ENCODE data around the gene RBPJ.
"Not testable (repeated sequence)": the region's sequence is repeated elsewhere in the genome, so short reads cannot be mapped to it uniquely, and the experiment has no call there.

RBPJ gene

DNA sequence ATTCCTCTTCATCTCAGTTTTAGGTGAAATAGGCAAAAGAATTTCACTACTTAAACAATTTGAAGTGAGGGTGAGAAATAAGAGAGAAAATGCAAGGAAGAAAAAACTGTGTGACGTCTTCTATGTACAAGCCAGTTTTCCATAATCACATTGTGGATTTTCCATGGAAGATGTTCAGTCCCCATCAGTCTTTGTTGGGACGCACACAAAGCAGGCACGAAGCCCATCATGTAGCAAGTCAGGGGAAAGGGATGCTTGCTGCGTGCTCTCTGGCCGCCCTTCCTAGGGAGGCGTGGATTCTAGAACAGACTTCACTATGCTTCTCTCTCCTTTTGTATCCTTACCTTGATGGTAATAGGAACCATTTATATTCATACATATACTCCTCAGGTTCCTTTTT lies 54.7 kb downstream of the RBPJ start:
- no peak for DNase-seq (ENCODE audit: low read depth)

DNA sequence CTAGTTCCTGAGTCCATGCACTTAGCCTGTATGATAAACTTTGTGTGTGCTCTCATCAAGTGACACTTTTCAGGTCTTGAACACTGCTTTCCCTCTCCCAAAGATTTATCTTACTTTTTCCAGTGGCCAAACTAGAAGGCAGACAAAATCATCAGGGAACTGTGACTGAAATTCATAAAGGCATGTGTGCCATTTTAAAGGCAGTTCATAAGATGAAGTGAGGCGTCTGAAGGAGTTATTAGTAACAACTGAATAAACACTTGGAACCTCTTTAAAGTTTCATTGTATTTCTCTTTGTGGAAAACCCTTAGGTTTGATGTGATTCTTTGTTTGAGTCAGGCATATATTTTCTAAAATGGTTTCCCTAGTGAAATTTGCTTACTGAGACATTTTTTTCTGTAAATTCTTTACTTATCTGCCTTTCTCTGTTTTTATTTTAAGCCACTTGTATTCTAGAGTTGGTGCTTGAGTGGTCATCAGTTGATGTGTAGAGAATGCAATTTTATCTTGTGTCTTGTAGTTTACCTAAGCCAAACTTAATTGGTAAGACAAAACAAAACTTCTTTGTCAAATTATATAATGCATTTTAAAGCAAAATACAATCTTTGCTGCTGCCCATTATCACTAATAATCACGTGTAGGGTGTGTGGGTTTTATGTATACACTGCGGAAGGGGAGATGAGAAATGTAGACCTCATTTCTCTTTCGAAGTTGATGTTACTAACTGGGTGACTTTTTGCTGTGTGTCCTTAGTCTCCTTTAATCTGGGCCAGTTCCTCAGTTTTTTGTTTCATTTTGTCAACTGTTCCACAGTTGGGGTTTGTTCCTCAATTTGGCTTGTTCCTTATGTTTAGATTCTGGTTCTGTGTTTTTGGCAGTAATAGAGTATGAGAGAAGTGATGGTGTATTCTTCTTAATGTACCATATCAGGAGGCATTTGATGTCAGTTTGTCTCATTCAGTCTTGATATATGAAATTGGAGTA lies 56.8 kb downstream of the RBPJ start:
- DNase-seq (ENCODE audit: low read depth) = no peak

DNA sequence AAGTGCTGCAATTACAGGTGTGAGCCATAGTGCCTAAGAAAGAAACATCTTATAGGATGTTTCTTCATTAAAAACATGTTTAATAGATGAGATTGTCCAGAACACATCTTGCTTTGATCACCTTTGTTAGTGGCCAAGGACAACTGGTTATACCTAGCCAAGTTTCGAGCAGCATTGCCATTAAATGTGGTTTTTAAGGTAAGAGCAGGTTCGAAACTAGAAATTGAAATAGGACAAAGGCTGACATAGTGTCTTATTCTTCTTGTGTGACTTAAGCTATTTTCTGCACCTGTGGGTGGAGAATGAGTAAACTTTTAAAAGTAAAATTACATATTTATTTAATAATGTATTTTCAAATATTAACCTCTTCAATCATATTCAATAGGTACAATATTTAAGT lies 59.0 kb downstream of the RBPJ start:
- no peak for DNase-seq (ENCODE audit: low read depth)

- DNase-seq (ENCODE audit: low read depth) = no peak
These were observed 59.9 kb downstream of the RBPJ start for GRCh38 chr4:26380740-26381139.

- DNase-seq (ENCODE audit: low read depth) = no peak
These were observed 63.7 kb downstream of the RBPJ start for GRCh38 chr4:26384380-26385057.

DNA sequence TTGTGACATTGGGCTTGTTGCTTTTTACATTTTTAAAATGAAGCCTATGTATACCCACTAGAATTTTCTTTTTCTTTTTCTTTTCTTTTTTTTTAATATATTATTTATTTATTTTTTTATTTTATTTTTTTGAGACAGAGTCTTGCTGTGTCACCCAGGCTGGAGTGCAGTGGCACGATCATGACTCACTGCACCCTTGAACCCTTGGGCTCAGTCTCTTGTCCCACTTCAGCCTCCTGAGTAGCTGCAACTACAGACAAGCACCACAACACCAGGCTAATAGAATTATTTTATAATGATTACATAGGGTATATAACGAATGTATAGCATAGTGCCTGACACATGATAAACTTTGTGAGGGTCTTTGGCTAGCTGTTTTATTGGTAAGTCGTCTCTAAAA lies 64.9 kb downstream of the RBPJ start:
- no peak for DNase-seq (ENCODE audit: low read depth)

DNA sequence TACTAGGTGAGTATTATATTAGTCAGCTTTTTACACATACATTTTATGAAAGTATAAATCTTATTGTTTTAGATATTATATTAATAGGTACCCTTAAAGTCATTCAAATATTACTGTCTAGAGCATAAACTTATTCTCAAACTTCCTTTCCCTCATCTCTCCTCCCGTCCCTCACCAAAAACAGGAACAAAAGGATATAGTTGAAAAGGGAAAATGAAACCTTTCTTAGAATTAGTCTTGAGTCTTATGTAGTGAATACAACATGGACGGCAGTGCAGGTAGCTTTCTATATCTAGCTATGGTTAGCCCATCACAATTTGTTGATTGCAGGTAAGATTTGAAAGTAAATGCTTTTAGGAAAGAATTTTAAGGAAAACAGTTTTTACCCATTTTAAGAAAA lies 65.6 kb downstream of the RBPJ start:
- DNase-seq (ENCODE audit: low read depth) = no peak

GRCh38 chr4:26388671-26389070 lies 67.9 kb downstream of the RBPJ start:
- DNase-seq (ENCODE audit: low read depth) = no peak

DNA sequence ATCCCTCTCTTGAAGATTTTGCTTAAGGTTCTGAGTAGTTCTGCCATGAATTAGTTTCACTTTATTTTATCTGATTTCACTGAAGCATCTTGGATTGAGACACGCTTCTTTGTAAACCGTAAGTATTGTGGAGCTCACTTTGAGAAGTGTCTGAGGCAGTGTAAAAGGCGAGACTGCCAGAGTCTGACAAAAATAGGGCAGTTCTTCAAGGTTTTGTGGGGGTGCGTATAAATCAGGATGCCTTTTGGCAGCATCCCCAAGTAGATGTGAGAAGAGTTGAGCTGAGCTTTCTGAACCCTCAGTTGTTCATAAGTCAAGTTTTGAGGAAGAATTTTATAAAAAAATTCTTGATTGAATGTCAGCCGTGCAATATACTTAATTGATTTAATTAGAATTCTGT lies 76.3 kb downstream of the RBPJ start:
- DNase-seq (ENCODE audit: low read depth) = no peak

DNA sequence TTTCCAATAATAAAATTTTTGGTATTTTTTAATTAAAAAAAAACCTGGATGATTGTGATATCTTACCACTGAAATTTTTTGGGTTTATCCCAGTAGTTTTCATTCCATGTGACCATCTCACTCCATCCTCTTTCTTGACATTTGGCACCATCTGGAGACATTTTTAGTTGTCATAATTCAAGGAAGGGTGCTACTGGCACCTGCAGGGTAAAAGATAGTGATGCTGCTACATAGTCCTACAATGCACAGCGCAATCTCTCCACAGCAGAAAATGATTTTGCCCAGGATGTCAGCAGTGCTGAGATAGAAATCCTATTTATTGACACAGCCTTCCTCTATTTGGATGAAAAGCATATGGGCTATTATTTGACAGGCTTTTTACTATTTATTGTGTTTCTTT lies 79.3 kb downstream of the RBPJ start:
- no peak for DNase-seq (ENCODE audit: low read depth)

DNA sequence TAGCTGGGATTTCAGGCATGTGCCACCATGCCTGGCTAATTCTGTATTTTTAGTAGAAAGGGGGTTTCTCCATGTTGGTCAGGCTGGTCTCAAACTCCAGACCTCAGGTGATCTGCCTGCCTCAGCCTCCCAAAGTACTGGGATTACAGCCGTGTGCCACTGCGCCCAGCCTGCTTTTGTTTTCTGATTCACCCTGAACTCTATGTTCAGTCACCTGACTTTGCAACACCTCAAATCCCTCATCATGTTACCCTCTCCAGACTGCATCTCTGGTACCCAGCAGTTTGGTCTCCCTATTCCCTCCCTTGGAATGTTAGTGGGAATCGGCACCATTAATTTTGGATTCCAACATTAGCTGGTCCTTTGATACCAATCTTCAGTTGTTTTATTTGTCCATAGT lies 81.2 kb downstream of the RBPJ start:
- not testable (repeated sequence) for DNase-seq (ENCODE audit: low read depth)

GRCh38 chr4:26402458-26402857 lies 81.6 kb downstream of the RBPJ start:
- DNase-seq (ENCODE audit: low read depth) = no peak

DNA sequence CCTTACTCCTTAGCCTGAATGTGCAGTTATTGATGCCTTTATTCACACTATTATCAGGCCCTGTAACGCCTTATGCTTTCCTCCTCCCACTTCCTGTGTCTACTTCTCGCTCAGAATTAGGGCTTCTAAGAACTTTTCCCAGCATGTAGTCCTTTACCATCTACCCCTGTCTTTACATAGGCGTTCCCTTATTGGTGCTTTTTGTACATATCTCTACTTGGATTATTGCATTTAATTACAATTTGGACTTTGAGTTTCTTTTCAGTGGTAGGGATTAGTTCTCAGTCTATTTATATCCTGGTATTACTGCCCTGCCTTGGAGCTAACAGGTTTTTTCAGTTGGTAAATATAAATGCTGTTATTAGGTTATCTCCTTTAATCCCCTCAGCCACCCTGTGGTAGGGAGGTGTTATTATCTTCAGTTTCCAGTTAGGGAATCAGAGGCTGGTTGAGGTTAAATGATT lies 84.0 kb downstream of the RBPJ start:
- no peak for DNase-seq (ENCODE audit: low read depth)

DNA sequence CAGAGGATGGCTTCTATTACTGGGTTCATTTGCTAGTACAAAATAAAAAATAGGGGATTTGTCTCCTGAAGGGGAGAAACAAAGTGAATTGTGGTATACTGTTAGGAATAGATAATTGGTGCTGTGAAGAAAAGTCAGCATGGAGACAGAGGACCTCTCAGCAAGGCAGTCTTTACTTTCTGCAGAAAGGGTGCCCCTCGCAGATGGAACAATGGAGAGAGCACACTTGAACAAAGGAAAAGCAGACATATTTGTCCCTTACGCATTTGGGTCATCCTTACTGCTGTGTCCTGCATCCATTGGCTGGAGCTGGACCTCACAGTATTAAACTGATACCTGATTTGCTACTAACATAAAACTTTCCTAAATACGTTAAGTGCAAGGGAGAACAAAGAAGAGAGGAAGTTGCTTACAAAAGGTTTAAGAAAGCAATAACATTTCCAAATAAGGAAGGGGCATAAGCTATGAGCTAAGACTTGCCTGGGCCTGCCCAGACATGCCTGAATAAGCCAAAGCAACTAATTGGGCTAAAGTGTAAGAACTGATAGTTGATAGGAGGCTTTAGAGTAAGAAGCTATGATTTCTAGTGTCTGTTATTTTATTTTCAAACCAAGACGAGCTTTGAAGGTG lies 85.6 kb downstream of the RBPJ start:
- no peak for DNase-seq (ENCODE audit: low read depth)

DNA sequence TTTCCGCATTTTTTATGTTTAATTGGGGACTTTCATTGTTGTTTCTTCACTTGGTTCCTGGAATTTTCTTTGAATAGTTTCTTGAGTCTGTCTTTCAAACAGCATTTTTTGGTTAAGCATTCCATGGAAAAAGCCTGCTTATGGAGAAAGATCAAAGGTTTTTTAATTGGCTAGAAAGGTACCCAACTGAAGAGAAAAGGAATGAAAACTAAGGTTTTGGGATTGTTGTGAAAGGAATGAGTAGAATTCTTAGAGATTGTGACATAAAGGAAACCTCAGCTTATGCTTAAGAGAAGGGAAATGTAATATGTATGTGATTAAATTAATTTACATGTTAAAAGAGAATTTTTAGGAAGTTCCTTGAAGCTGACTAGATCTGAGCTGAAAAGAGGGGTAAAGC lies 86.7 kb downstream of the RBPJ start:
- no peak for DNase-seq (ENCODE audit: low read depth)

DNA sequence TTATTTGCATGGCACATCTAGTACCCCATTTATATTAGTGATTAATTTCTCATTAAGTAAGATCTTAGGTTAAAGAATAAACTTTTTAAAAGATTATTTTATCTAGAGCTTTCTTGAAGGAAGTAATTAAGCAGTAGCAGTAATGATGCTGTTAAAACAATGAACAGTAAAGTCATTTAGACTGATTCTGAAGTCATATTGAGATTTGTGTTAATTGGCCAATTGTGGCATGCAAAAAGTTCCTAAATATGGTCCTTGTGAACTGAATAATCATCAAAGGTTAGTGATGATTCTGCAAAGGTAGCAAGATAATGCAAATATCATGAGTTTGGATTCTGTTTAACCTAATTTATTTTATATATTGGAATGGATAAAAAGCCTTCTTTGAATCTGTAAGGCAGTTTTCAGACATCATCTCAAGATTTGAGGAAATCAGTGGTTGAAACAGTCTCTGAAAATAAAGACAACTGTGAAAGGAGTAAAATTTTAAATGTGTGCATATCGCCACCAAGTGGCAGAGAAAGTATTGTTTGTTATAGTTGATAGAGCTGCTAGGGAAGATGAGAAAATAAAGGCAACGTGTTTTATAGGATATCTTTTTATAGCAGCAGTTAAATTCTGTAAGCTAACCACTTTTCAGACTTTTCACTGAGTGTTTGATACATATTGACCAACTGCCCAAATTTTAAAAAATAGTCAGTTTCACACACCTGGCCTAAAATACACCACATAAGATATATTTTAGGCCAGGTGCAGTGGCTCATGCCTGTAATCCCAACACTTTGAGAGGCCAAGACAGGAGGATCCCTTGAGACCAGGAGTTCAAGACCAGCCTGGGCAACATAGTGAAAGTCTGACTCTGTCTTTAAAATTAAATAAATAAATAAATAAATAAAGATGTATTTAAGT lies 89.8 kb downstream of the RBPJ start:
- DNase-seq (ENCODE audit: low read depth) = no peak

DNA sequence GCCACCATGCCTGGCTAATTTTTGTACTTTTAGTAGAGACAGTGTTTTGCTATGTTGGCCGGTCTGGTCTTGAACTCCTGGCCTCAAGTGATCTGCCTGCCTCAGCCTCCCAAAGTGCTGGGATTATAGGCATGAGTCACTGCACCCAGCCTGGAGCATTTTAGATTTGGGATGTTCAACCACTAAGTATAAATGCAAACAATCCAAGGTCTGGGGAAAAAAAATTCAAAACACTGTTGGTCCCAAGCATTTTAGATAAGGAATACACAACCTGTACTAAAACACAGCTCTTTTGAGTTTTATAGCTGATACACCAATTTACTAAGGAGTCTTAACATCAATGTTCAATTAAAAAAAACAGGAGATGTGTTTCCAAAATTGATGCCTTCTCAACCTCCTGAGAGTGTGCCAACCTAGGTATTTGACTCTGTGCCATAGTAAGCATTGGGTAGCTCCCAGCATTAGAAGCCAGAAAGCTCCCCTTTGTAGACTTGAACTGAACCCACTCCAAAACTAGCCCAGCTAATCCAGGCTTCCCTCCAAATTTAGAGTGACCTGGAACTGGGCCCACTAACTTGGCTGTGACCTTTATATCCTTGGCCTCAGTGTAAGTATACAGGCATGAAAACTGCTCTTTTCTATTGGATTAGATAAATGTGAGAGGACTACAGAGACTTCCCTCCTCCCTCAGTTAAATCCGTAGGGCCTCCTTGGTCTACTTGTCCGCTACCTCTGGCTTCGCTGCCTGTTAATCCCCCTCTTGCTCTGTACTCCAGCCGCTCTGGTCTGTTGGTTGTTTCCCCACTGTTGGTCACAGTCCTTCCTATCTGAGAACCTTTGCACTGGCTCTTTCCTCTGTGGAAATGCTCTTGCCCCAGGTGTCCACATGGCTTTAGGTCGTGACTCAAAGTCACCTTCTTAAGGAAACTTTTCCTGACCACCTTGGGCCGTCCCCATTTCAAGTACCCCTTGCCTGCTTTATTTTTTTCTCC lies 91.9 kb downstream of the RBPJ start:
- no peak for DNase-seq (ENCODE audit: low read depth)

DNA sequence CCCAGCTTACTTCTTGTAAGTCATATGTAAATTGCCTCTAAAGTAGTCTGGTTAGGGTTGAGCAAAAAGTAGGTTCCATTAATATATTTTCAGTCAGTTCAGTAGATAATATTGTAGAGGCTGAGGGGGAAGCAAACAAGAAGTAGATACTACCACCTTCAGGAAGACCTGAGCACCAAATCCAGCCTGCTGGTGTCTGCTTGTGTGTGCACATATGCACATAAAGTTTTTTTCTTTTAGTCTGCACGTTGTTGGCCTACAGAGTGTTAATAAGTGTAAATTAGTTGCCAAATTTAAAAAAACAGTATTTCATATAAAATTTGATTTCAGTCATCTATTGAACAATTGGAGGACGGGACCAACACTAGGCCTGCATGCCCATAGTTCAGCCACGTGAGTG lies 92.8 kb downstream of the RBPJ start:
- DNase-seq (ENCODE audit: low read depth) = no peak

DNA sequence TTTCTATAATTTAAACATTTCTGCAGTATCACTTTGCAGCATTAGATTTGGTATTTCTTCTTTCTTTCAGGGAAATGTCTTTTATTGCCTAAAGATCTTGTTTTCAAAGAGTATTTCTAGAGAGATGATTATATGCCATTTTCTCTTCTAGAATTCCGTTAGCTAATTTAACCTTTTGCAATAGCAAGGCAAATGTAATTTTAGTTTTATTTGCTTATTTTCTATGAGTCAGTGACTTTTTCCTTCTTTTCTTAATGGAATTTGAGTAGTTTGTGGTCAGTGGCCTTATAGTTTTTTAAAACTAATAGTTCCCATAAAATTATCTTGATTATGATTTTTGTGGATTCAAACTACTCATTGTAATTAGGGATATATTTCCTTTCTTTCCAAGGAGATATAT lies 97.3 kb downstream of the RBPJ start:
- no peak for DNase-seq (ENCODE audit: low read depth)

DNA sequence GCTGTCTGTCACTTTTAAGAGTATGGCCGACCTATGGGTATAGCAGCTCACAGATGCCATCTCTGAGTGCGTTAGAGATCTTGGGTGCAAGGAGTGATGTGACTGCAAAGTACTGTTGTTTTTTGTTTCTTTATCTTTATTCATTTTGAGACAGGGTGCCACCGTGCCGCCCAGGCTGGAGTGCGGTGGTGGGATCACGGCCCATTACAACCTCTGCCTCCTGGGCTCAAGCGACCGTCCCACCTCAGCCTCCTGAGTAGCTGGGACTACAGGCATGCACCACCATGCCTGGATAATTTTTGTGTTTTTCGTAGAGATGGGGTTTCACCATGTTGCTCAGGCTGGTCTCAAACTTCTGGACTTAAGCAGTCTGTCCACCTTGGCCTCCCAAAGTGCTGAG lies 98.0 kb downstream of the RBPJ start:
- DNase-seq (ENCODE audit: low read depth) = no peak

- DNase-seq (ENCODE audit: low read depth) = no peak
These were observed 99.6 kb downstream of the RBPJ start for GRCh38 chr4:26420438-26420837.
